GM18520 (cell line): ENCODE results near the gene ARNT2.

ENCODE experiments used
- ATAC-seq: cut with Tn5 transposase; IDR thresholded peaks from one replicate; pipeline ENCODE4 v1.9.1; 2021; ENCODE audit not compliant: unreplicated experiment

The ARNT2 gene

DNA sequence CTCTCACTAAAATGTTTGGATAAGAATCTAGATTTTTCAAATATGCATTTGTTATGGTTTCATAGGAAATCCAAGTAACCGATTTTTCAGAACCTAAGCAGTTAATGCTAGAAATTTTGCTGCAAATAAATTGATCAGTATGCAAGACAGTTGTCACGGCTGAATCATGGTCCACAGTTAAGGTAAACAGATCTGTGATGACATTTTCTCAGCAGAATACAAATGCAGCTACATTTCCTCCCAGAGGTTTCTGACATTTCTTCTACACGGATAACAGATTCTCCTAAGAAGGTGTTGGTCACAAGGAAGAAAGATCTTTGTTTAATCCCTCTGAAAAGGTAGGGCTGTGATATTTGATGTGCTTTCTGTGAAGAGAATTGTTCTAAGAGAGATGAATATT lies 36.9 kb downstream of the ARNT2 start:
- ATAC-seq = no peak

DNA sequence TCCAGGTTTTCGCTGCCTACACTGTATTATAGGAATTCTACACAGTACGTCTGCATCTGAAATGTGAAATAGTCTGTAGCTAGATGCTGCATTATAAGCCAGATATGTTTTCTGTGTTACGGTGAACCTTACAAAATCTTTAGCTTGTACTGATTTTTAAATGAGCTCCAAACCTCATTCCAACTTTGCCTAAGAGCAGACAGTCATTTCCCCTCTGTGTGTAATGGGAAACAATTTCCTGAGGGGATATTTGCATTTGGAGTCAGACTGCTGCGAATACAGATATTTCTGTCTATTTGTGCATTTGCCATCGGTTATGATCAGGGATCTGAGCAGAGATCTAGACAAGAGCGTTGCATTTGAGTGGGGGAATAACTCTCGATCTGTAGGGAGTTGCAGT lies 37.5 kb downstream of the ARNT2 start:
- ATAC-seq = no peak

DNA sequence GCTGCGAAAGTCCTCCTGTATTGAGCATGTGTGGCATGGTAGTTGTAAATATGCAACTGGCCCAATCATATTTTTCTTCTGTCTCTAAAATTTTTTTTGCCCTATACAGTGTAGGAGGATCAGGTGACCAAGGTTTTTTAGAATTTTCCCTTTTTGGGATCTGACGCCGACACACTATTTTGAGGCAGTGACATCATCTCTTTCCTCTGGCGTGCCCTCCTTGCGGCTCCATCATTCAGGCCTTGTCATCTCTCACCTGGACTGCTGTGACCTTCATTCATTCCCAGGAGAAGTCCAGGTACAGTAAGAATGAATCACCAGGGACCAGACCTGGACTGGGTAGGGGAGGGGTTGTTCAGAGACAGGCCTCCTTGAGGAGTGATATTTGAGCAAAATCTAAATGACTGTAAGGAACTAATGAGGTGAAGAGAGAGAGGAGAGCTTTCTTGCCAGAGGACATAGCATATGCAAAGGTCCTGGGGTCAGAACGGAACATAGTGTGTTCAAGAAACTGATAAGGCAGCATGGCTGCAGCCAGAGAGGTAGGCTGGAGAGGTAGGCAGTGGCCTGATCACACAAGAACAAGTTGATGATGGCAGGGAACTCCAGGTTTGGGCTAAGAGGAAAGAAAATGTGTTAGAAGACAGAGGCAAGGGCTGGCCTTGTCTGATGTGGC lies 38.7 kb downstream of the ARNT2 start:
- ATAC-seq = no peak

DNA sequence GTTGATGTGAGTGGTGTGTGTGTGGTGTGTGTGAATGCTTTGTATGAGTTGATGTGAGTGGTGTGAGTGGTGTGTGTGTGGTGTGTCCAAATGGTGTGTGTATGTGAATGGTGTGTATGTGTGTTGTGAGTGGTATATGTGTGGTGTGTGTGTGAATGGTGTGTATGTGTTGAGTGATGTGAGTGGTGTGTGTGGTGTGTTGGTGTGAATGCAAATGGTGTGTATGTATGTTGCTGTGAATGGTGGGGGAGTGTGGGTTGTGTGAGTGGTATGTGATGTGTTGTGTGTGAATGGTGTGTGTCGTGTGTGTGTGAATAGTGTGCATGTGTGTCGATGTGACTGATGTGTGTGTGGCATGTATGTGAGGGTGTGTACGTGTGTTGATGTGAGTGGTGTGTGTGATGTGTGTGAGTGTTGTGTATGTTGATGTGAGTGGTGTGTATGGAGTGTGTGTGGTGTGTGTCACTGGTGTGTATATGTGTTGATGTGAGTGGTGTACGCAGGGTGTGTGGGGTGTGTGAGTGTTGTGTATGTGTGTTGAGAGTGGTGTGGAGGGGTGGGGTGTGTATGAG lies 40.6 kb downstream of the ARNT2 start:
- ATAC-seq = no peak

DNA sequence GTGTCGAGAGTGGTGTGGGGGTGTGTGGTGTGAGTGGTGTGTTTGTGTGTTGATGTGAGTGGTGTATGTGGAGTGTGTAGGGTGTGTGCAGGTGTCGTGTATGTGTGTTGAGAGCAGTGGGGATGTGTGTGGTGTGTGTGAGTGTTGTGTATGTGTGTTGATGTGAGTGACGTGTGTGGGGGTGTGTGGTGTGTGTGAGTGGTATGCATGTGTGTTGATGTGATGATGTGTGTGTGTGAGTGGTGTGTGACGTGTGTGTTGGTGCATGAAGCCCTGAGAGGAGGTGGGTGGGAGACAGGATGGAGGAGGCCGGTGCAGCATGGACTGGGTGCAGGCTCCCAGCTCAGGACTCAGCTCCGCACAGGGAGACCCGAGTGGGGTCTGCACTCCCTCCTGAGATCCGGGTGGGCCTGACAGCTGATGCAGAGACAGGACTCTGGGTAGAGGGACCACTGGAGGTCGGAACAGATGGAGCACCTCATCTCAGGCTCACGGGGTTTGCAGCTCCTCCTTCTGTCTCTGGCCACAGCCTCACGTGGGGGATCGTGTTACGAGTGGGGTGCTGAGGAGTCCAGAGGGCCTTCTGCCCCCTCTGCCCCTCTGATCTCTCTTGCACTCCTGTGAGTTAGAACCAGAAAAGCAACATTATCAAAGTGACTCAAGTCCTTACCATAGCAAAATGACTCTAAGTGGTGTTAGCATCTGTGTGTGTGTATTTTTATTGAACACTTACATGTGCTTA lies 41.3 kb downstream of the ARNT2 start:
- no peak for ATAC-seq

DNA sequence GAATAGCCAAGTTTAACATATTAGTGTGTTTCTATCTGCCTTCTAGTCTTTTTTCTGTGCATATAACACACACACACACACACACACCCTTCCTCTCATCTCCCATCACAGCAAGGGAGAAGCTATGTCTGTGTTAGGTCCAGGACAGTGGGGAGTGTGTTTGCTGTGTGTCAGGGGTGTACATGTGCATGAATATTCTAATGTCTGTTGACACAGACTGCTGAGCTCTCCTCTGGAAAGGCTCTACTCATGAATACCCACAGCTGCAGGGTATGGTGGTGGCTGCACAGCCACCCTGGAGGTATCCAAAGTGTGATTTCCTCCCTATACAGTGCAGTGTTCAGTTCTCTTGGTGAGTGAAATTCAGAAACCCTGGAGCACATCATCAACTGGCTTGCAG lies 42.9 kb downstream of the ARNT2 start:
- no peak for ATAC-seq

DNA sequence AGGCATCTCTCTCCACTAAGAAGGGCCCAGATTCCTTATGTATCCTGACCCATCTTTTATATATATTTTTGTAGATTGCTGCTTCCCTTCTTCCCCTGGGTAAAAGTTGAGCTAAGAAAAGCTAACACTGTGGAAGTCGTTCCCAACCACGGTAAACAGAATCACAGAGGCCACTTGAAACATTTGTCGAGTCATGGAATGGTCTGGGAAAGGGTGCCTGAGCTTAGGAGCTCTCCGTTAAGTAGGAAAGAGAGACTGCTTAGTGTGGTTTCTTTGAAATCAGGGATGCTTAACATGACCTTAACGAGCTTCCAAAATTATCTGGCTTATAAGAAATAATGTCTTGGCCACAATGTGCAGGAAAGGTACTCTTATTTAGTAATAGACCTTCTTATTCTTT lies 45.6 kb downstream of the ARNT2 start:
- no peak for ATAC-seq

DNA sequence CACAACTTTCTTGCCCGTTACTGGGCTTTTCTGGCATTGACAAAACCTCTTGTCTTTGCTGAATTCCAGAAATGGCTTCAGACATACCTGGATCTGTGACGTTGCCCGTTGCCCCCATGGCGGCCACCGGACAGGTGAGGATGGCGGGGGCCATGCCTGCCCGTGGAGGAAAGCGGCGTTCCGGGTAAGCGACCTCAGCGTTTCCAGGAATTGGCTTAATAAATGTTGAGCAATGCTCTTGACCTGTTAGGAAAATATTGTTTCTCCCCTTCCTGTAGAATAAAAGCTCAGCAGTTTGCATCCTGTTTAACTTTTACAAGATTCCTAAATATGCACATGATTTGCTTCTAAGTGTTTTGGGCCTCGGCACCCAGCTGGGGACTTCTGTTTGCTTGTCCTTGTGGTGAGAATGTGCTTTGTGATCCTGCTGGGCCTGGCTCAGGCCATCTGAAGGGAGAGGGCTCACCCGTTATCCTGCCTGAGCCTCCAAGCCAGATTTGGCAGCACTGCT lies 46.7 kb downstream of the ARNT2 start:
- ATAC-seq = no peak

DNA sequence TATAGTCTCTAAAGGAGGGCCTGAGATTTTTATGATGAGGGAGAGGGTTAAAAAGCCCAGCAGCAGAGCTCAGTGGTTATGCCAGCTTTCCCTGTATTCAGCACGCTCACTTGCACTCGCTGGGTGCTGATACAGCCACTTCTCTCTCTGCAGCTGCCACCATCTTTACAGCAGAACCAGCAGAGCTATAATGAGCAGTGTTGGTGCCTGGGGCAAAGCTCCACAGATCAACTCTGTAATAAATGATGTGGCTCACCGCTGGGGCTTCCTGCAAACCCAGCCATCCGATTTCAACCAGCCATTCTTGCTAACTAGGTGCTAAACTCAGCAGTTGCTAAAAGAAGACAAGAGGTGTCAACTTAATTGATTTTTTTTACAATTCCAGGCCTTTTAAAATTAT lies 48.0 kb downstream of the ARNT2 start:
- no peak for ATAC-seq

DNA sequence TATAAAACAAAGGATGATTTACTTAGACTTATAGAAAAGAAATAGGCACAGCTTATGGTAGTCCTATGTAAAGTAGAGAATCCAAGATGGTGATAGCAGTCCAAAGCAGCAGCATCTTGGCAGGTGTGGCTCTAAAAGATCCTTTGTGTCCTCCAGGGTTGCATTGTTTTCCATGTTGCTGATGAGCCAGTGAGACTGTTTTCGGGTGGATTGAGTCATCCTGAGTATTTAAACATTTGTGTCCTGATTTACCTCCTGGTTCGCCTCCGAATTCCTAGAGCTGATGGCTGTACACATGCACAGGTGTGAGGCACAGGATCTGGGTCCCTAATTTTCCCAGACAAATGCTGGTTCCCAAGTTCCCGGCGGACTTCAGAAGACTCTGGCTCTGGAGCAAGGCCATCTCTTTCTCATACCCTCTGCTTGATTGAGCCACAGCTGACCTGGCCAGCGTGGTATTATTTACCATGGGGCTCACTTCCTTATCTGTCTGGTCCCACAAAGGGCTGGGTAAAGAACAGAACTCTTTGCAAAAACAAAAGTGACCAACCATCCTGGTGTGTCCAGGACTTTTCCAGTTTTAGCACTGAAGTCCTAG lies 51.0 kb downstream of the ARNT2 start:
- no peak for ATAC-seq

DNA sequence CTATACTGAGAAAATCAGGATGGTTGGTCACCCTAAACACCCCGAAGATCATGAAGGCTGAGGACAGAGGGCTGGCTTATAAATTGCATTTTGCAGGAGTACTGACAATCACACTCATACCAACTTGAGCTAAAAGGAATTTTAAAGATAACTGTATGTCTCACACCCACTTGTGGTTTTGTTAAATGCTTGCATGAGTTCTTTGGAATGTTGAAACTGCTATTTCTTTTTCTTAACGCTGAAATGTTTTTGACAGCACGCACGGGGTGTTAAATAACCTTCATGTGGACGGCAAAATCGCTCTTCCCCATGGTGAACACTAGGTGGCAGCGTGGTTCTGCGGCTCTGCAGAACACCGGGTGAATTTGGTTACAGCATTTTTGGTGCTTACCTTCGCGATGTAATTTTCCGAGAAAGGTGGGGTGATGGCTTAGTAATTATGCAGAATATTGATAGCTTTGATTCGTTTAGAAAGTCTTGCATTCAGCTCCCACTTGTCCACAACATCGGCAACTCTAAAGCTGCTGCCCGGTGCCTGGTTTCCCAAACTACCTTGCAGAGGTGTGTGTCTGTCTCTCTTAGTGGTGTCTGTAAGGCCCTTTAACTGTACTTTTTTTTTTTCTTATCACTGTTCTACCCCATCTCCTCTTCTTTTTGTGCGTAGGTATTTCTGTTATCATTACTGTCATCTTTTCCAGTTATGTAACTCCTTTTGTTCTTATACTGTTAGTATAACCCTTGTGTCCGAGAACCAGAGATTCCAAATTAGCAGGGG lies 51.7 kb downstream of the ARNT2 start:
- no peak for ATAC-seq

DNA sequence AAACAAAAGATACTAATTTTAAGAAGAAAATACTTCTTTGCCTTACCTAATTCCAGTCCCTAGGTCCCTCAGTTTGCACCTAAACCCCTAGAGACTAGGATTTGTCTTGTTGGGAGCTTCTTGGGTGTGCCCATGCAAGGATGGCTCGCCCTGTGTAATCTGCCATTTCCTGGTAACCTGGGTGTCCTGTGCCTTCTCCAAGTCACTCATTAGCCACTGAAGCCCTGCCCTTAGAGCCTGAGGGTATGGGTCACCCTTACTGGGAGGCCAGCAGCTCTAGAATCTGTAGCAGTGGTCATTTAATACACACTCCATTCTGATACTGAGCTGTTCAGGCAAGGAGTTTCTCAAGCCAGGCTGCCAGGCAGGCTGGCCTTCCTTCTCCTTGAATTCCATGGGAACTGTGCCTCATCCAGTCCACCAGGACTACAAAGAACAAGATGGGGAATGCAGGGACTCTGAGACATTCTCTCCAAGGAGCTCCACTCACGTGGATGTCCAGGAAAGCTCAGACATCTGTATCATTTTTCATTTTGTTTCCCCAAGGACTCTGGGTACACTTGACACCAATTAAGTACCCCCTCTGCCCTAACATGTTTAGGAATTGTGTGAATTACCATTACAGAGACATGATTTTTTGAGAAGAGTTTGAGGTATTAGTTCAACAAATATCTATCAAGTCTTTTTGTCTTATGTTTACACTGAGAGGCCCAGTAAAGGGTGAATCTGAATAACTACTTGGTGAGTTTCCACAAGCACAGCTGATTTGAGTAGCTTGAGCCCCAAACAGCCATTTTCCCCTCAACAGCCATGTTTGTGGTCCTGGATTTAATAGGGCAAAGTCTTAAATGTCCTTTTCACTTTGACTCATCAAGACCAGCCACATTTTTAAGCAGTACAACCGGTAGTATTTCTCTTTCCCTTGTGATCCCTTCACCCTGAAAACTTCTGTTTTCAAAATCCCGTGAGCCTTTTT lies 52.6 kb downstream of the ARNT2 start:
- ATAC-seq = no peak

DNA sequence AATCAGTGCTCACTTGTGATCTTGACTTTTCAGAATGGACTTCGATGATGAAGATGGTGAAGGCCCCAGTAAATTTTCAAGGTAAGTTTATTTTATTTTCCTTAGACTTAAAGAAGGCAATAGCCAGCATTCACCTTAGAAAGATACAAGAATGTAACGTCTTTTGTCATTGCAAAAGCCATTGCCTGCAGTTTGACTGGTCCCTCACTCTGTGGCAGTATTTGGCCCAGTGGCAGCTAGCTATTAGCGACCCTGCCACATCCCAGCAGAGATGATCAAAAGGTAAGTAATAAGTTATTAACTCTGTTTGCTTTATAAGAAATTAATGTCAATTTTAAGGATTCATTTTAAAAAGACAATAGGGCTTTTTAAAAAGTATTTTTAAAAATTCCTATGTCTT lies 53.7 kb downstream of the ARNT2 start:
- no peak for ATAC-seq

DNA sequence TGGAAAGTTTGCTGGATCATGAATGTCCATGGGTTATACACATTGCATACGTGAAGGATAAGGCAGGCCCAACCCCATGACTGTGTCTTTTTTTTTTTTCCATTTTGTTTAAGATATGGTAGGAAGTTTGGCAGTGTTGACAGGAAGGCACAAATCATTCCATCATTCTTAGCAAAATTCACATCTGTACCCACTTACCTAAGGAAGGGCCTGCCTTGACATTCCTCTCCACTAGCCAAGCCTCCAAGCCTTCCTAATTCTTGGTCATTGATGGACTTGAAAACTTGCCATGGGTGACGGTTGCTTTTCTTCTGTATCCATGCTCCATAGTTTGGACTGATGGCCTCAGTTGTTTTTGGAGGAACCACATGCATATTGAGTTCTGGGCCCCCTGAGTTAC lies 54.4 kb downstream of the ARNT2 start:
- ATAC-seq = no peak

DNA sequence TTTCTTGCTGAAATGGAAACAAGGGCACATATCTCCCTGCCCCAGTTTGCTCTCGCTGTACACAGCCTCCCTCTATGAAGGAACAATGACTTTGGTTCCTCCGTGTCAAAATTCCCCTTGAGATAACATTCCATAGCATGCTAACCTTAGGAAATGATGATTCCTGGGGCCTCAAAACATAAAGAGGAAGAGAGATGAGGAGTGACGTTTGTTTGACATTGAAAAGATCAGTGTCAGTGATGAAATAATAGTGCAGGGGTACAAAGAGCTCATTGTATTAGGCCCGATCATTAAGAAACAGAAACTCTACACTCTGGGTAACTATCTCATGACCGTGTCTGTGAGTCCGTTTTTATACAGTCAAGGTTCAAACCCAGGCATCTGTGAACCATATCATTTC lies 55.2 kb downstream of the ARNT2 start:
- no peak for ATAC-seq

DNA sequence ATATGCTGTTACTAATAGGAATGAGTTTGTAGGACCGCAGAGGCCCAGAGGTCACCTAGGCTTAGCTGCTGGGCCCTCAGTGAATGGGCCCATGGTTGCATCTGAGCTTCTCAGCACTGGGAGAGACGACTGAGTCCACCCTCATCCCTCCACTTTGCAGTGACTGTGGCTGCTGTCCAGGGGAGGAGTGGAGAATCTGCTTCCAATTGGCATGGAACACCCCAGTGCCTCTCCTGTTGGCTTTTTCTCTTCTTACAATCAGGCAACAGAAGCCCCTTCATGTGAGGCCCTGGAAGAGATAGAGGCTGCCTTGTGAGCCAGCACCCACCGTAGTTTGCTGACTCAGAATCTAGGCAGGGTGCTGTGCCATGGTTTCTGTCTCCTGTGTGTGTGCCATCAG lies 55.6 kb downstream of the ARNT2 start:
- no peak for ATAC-seq

DNA sequence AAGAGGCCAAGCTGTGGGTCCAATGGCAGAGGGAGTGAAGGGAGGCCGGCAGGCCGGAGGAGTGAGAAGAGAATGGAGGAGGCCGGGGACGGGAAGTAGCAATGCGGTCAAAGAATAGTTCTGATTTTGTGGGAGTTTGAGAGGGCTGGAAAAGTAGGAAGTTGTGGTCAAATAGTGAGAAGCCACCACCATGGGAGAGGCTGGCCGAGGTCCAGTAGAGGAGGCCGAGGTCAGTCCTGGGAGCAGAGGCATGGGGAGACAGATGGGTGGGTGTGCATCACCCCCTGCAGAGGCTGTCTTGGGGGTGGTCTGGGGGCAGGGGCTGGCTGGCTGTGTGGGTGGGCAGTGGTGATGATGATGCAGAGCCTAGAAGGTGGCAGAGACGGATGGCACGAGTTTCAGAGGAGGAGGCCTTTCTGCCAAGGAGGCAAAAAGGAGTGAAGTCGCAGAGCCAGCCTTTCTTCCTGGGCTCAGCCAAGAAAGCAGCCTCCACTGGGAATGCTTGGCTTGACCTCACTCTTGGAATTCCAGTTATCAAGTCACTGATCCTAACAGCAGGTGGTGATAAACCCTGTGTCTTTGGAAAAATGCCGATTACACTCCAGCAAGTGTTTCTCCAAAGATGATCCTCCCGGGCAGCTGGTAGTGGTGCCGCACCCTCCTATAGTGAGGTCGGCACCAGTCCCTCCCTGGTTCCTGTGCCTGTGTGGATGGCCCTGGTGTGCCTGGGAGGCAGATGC lies 57.3 kb downstream of the ARNT2 start:
- no peak for ATAC-seq

DNA sequence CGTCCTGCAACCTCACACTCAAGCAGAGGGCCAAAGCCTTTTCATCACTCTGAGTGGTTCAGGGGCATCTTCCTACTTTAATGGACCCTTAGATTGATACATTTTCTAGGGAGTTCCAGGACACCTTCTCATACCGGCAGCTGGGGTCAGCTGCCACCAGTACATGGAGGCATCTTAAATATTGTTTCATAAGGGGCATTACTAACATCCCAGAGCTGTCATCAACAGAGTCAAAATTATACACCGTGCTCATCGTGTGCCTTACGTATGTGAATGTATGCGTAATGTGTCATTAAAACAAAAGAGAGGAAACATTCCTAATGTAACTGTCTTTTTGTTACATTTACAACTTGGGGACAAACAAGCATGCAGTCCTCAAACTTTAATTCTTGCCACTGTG lies 57.9 kb downstream of the ARNT2 start:
- no peak for ATAC-seq

DNA sequence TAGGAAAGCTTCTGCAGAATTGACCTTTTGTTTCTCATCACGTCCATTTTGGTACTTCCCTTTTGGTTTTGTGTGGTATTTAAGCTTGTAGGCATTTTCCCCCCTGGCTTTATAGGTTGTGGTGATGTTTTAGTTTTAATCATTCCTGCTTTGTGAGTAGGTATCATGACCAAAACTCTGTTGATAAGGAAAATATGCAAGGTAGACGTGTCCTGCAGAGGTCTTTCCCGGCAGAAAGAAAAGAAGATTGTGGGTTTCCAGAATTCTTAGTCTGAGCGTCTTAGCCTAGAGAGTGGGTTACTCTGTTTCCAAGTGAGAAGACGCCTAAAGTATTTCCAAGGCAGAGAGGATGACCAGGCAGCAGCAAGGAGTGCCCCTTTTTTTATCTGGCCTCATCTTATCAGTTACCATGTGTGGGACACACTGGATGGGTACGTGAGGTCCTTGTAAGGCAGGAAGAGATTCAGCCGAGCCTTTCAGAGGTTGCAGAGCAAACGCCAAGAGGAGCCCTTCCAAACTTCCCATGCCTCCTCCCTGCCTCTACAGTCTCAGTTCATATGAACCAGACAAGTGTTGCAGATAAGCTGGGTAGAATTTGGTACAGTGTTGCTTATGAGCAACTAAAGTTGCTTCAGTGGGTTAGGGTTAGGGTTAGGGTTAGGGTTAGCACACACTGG lies 58.8 kb downstream of the ARNT2 start:
- no peak for ATAC-seq
